Measurements from ENCODE around the gene ZFYVE28. TPM values are rescaled to one million over a fixed set of nuclear protein-coding genes. Genes with fewer than 3 reads are reported as not detected.

ZFYVE28 gene
- total and polyA plus RNA-seq, 2 of the 8 experiments (the other 6 are each of a cell fraction or from before 2014, with no cell fraction given): 1.7 to 4.9 TPM

DNA sequence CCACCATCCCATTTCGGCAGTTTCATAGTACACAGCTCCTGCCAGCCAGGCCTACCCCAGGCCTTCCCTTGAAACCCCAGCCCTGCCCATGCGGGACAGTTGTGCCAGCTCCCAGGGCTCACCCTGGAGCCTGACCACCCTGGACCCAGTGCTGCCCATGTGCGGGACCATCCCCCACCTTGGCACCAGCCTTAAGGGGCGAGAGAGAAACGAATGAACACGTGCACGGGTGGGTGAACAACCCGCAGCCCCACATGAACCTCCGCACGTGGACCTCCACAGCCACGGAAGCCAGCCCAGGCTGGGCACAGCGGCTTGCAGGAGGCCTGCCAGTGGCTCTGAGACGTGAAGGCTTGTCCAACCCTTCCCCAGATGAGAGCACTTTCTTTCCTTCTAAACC is 80.5 kb downstream of the ZFYVE28 start:
- H3K27me3 ChIP-seq (replicated peaks in 1 of 4; ENCODE audit: control insufficient read depth in 3 of 4, extremely low read depth in 1 of 4, insufficient read depth in 3 of 4, low read length in 3 of 4): no peaks in the 10 kb centered on the region
- no peak overlapping the region for H3K9ac ChIP-seq (replicated peaks in 1 of 4; ENCODE audit: extremely low read depth in 1 of 4, low read depth in 3 of 4, low read length in 3 of 4)
- no peak overlapping the region for H3K56ac ChIP-seq (replicated peaks; ENCODE audit: insufficient read length, low read depth, low read length)
- no peak overlapping the region for H2BK15ac ChIP-seq (ENCODE audit: low read length)
- H3K4me2 ChIP-seq (ENCODE audit: insufficient read depth in 1 of 2, low read depth in 2 of 2, low read length in 2 of 2): no peak overlapping the region
- no peak overlapping the region for H3K4me3 ChIP-seq (ENCODE audit: extremely low read depth in 1 of 4, insufficient read depth in 2 of 4, low read depth in 3 of 4, low read length in 4 of 4)
- peaks cover 0 to 18% (median 4%) of the 10 kb centered on the region in 4 experiments; a peak in 6 of 7 replicates for H3K4me1 ChIP-seq (replicated peaks in 1 of 4; ENCODE audit: control insufficient read depth in 3 of 4, insufficient read depth in 4 of 4, low read length in 3 of 4)
- H2AFZ ChIP-seq (ENCODE audit: low read length): no peak overlapping the region
- H2BK5ac ChIP-seq (ENCODE audit: low read depth, low read length): no peak overlapping the region
- H2BK120ac ChIP-seq (replicated peaks; ENCODE audit: low read depth, low read length): no peak overlapping the region
- CTCF ChIA-PET (ENCODE audit: partially characterized antibody): interaction anchor here (1.0 to 1.6 kb wide), 3 partner anchors 16 to 118 kb away, joined by 3 to 6 read pairs (median 5); no protein-coding TSS in a partner anchor
- DNase-seq (ENCODE audit: low read depth in 1 of 2, low spot score in 2 of 2) (no peak), FAIRE-seq (no peak)
- 96% methylated on average over 13 of the region's 13 CpGs; no CpG with 5 or more reads in 1 of the 2 experiments for WGBS, 2 experiments (ENCODE audit: extremely low coverage in 1 of 2, insufficient coverage in 1 of 2, insufficient read length in 1 of 2, insufficient replicate concordance in 2 of 2, low coverage in 1 of 2, low lambda C conversion rate in 2 of 2, missing lambda C conversion rate in 1 of 2)
- H3K14ac ChIP-seq (ENCODE audit: insufficient read length): no peak overlapping the region
- POLR2A ChIA-PET (ENCODE audit: partially characterized antibody): interaction anchor here (1.5 kb wide), 1 partner anchor 76 kb away, joined by 3 read pairs; the partner anchor contains the start of gene MXD4
- H3K27ac ChIP-seq (ENCODE audit: low read depth, low read length): no peak overlapping the region
- H3K79me1 ChIP-seq (ENCODE audit: low read depth, low read length): no peaks in the 10 kb centered on the region; the same call in 1 of the 2 replicates
- H2BK12ac ChIP-seq (ENCODE audit: low read depth, low read length): no peak overlapping the region
- peak overlapping the region; percentile 48; the same call in 1 of the 2 replicates for H3K18ac ChIP-seq (ENCODE audit: extremely low read depth, low read length)
- no peak overlapping the region for H3K4ac ChIP-seq (replicated peaks; ENCODE audit: insufficient read length, low read depth, low read length)
- H4K8ac ChIP-seq (ENCODE audit: extremely low read depth, insufficient read depth, low read length): no peak overlapping the region
- H3K9me3 ChIP-seq (ENCODE audit: insufficient read depth in 2 of 2, low read depth in 1 of 2, low read length in 1 of 2): no peaks in the 10 kb centered on the region
- H3K79me2 ChIP-seq (ENCODE audit: control insufficient read depth in 1 of 2, insufficient read depth in 2 of 2, low read length in 2 of 2): no peaks in the 10 kb centered on the region
- H2AK5ac ChIP-seq (ENCODE audit: low read depth, low read length): no peak overlapping the region
- no peaks in the 10 kb centered on the region for H3K36me3 ChIP-seq (ENCODE audit: control insufficient read depth in 2 of 4, insufficient read depth in 4 of 4, low read length in 3 of 4)
- H4K91ac ChIP-seq (replicated peaks; ENCODE audit: insufficient read length, low read length): no peak overlapping the region
- peaks cover 4% of the 10 kb centered on the region; the same call in 1 of the 2 replicates for H3K23me2 ChIP-seq (ENCODE audit: low read depth, low read length)
- no peaks in the 10 kb centered on the region for H4K20me1 ChIP-seq (replicated peaks in 1 of 2; ENCODE audit: control insufficient read depth in 1 of 2, insufficient read depth in 2 of 2, low read length in 2 of 2)
- H4K5ac ChIP-seq (ENCODE audit: insufficient read length, low read depth, low read length): no peak overlapping the region
- H2BK20ac ChIP-seq (ENCODE audit: low read length): no peak overlapping the region
- H3K23ac ChIP-seq (ENCODE audit: insufficient read length): no peak overlapping the region
- TF ChIP-seq GTF2F1 (IDR thresholded peaks at IDR 0.05; ENCODE audit: borderline replicate concordance, low read depth, low read length) (no peak), BCL11A (IDR thresholded peaks at IDR 0.05; ENCODE audit: low read depth in 2 of 2, low read length in 2 of 2) (no peak)

All from H1 (cell line).